COLO668 (cell line): ENCODE data around the gene SPX.

Source experiments
- DNase-seq: peaks from one replicate; lab custom pipeline; 2025; ENCODE audit not compliant: unreplicated experiment; lab: John Stamatoyannopoulos, UW

SPX gene

GRCh38 chr12:21538061-21538653, 12.1 kb downstream of the SPX start:
- DNase-seq, result no peak

DNA sequence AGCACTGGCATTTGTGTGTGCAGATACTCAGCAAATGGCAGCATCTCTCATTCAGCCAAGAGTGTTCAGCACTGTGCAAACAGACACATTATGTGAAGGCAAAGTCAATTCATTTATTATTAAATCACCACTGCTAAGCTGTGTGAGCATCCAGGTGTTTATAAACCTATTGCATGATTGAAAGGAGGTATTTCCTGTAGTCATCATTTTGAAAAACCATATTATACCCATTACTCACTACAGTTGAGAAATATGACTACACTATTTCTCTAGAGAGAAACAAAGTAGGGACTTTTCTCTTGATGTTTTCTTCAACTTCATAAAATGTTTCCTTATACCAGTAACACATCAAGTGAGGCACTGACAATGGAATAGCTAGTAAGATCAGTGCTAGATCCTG, 13.7 kb downstream of the SPX start:
- peak; percentile 23 for DNase-seq

DNA sequence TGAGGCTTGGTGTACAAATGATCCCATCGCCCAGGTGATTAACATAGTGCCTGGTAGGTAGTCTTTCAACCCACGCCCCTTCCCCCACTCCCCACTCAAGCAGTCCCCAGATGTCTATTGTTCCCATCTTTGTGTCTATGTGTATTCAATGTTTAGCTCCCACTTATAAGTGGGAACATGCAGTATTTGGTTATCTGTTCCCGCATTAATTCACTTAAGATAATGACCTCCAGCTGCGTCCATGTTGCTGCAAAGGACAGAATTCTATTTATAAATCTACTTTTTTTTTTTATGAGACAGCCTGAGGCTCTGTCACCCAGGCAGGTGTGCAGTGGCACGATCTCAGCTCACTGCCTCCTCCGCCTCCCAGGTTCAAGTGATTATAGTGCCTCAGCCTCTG, 15.7 kb downstream of the SPX start:
- peak; percentile 69 for DNase-seq

- DNase-seq, result no peak
These were observed 16.3 kb downstream of the SPX start for GRCh38 chr12:21542403-21542802.

DNA sequence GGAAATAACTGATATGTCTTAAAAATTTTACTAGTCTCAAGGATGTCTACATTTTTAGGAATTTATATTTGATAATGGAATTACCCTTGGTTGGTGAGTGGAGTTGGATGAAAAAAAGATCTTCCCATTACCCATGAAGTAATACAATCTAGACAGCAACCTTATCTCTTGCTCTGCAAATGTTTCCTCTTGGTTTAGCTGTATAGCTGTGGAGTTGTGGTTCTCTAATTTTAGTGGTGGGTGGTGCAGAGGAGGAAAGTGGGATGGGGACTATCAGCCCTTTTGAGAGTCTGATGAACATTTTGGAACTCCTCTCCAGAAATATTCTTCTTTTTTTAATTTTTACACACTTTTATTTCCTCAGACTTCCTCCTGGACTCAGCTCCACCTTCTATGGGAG, 17.1 kb downstream of the SPX start:
- no peak for DNase-seq

- DNase-seq, result no peak
These were observed 19.5 kb downstream of the SPX start for GRCh38 chr12:21545557-21545956.

DNA sequence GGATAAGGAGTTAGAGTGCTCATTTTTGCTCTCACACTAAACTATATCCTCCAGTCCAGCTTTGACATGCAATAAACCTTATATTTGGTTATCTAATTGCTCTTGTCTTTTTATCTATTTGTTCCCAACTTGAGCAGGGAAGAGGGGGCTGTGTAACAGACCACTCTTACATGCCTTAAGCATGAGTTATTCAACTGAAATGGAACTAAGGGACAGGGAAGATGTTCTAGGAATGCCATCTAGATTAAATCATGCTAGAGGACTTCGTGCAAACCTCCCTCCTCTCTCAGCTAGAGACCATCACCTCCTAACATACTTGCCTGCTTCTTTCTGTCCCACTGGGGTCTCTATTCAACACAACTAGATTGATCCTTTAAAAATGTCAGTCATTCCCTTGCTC, 20.6 kb downstream of the SPX start:
- DNase-seq, result no peak

DNA sequence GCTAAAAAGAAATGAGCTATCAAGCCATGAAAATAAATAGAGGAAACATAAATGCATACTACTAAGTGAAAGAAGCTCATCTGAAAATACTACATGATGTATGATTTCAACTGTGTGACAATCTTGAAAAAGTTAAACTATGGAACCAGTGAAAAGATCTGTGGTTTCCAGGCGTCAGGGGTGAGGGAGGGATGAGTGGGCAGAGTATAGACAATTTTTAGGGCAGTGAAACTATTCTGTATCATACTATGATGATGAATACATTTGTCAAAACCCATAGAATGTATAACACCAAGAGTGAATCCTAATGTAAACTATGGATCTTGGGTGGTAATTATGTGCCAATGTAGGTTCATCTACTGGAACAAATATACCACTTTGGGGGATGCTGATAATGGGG, 21.3 kb downstream of the SPX start:
- no peak for DNase-seq

- DNase-seq, result no peak
These were observed 25.9 kb downstream of the SPX start for GRCh38 chr12:21551841-21552465.

GRCh38 chr12:21552635-21553328, 26.7 kb downstream of the SPX start:
- DNase-seq, result no peak

GRCh38 chr12:21553329-21553675, 27.2 kb downstream of the SPX start:
- no peak for DNase-seq

DNA sequence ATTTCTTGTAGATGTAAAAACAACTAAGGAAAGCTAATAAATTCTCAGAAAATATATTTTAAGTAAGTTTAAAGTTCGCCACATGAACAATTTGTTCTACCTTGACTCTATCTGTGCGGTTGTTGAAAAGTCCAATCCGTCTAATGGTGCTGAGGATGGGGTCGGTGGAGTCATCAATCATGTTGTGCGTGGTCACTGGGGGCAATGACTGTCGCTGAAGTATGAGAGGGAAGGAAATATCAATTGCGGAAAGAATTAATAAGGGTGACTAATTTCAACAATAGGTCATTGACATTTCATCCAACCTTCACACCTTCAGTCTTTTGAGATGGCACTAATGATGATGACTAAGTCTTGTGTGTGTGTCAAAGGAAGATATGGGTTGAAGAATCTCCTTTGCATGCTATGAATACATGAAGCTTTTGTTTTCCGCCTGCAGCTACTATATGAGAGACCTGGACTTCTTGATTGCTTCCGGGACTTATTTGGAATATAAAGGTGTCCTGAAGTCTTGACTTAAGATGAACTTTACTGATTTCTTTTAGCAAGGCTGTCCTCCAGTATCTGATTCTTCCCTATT, 32.1 kb downstream of the SPX start:
- DNase-seq, result no peak

- DNase-seq, result no peak
These were observed 33.9 kb downstream of the SPX start for GRCh38 chr12:21559855-21560569.

GRCh38 chr12:21561158-21561557, 35.1 kb downstream of the SPX start:
- DNase-seq, result no peak

GRCh38 chr12:21562859-21563258, 36.8 kb downstream of the SPX start:
- DNase-seq, result no peak

DNA sequence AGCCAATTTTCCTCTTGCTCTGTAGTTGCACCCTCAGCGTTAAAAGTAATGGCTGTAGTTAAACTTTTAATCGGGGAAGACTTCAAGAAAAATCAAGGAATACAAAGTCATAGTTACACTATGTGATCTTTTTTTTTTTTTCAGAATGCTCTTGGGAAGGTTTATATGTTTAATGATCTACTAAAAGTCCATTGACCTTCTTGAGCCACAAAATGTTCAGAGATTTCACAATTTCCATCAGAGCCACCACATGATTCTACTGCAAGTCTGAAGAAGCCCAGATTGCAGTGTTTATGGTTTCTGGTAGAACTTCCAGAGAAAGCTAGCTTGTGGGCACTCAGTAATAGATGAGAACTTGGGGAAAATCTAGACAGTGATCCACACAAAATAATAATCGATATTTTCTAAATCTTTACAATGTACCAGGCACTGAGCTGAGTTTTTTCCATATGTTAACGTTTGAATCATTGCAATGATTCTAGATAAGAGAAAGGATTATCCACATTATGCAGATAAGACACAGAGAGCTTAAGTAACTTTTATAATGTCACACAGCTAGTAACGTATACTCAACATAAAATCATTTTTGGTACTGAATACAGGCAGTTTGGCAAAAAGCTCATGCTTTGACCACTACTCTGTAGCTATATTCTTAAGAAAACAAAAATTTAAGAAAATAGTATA, 40.3 kb downstream of the SPX start:
- DNase-seq, result no peak

DNA sequence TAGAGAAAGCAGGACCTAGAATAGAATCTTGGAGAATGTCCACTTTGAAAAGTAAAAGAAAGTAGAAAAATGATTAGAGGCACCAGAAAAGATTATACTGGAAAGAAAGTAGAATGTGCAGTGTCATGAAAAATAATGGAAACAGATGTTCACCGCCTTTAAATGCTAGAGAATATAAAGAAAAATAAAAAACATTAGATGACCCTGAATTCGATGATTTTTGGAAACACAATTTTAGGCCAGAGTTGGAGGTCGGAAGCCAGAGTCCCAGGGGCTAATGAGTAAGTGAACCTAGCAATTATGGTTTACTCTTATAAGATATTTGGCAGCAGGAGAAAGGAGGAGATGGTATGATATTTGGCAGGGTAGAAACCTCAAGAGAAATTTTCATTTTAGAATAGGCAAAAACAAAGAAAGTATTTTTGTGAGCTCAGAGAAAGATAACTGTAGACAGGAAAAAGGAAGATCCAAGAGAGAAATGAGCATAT, 40.9 kb downstream of the SPX start:
- no peak for DNase-seq

- DNase-seq, result no peak
These were observed 42.0 kb downstream of the SPX start for GRCh38 chr12:21568115-21568514.

DNA sequence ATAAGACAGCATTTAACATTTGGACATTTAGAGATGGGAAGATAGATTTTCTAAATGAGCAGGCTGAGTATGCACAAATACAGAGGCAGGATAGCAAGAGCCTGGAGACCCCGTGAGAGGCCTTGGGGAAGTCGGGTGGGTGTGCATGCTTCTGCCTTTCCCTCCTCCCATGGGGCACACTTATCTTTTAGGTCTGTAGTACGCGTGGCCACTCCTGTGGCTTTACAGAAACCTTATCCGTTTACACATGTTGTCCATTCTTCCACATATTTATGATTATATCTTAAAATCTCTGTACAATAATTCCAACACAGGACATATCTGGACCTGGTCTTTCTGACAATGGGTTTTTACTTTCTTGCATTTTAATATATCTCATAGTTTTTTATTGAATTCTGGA, 45.0 kb downstream of the SPX start:
- DNase-seq, result no peak

DNA sequence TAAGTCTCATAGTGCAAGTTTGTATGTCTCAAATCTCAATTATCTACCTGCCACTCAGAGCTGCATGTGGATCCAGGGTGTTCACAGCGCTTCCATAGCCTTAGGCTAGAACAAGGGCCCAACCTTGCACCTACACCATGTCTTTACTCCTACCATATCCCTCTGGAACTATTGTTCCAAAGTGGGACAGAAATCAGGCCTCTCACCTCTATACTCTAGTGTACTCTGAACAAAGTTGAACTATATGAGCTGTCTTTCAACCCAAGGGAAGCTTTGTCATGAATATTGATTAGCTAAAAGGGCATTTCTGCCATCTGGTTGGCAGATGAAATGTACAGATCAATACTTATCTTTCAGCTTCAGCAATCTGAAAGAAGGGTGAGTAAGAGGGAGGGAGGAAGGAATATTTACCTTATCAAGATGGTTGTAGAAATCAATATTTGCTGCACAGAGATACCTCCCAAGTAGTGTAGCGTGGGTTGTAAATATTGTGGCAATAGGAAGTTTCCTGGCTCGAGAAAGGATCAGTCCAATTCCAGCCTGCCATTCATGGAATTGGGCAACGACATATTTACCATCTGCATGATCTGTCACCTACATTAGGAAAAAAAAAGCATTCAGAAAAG, 47.8 kb downstream of the SPX start:
- no peak for DNase-seq

- DNase-seq, result no peak
These were observed 50.3 kb downstream of the SPX start for GRCh38 chr12:21576431-21576830.
